CD4-positive, alpha-beta T cell treated with Interleukin-4 for 1 hour (primary cell): Measurements from ENCODE around the gene CDC42BPA.
"Not testable (repeated sequence)": the region's sequence is repeated elsewhere in the genome, so short reads cannot be mapped to it uniquely, and the experiment has no call there.

Experiments
- DNase-seq, 2 donors: peaks; one replicate each; pipeline ENCODE4 v3.0.0-alpha.2; 2020 to 2022

CDC42BPA gene

GRCh38 chr1:227125929-227126545 lies 192.3 kb downstream of the CDC42BPA start:
- no peak for DNase-seq

GRCh38 chr1:227124473-227124872 lies 193.8 kb downstream of the CDC42BPA start:
- no peak for DNase-seq

GRCh38 chr1:227120826-227121225 lies 197.5 kb downstream of the CDC42BPA start:
- no peak for DNase-seq

GRCh38 chr1:227112538-227112937 lies 205.8 kb downstream of the CDC42BPA start:
- no peak for DNase-seq

GRCh38 chr1:227111782-227112181 lies 206.5 kb downstream of the CDC42BPA start:
- no peak for DNase-seq

- not testable (repeated sequence) for DNase-seq
Measured at GRCh38 chr1:227105291-227105690, 213.0 kb downstream of the CDC42BPA start.

GRCh38 chr1:227102056-227102455 lies 216.2 kb downstream of the CDC42BPA start:
- no peak for DNase-seq

- DNase-seq: no peak
Measured at GRCh38 chr1:227094249-227094966, 223.9 kb downstream of the CDC42BPA start.

GRCh38 chr1:227093309-227093708 lies 225.0 kb downstream of the CDC42BPA start:
- DNase-seq: no peak

GRCh38 chr1:227092069-227092468 lies 226.2 kb downstream of the CDC42BPA start:
- no peak for DNase-seq

GRCh38 chr1:227086636-227087035 lies 231.7 kb downstream of the CDC42BPA start:
- no peak for DNase-seq

- no peak for DNase-seq
Measured at GRCh38 chr1:227082999-227083746, 235.1 kb downstream of the CDC42BPA start.

GRCh38 chr1:227077783-227078182 lies 240.5 kb downstream of the CDC42BPA start:
- DNase-seq: no peak

GRCh38 chr1:227073786-227074185 lies 244.5 kb downstream of the CDC42BPA start:
- no peak for DNase-seq

- no peak for DNase-seq
Measured at GRCh38 chr1:227072991-227073390, 245.3 kb downstream of the CDC42BPA start.

GRCh38 chr1:227071895-227072587 lies 246.3 kb downstream of the CDC42BPA start:
- DNase-seq: no peak

- DNase-seq: no peak
Measured at GRCh38 chr1:227070638-227071285, 247.5 kb downstream of the CDC42BPA start.

GRCh38 chr1:227069490-227069889 lies 248.8 kb downstream of the CDC42BPA start:
- no peak for DNase-seq

- DNase-seq: no peak
Measured at GRCh38 chr1:227068883-227069282, 249.4 kb downstream of the CDC42BPA start.

- no peak for DNase-seq
Measured at GRCh38 chr1:227066999-227067398, 251.3 kb downstream of the CDC42BPA start.

GRCh38 chr1:227065311-227065710 lies 253.0 kb downstream of the CDC42BPA start:
- no peak for DNase-seq

- no peak for DNase-seq
Measured at GRCh38 chr1:227062306-227062705, 256.0 kb downstream of the CDC42BPA start.

- DNase-seq: no peak
Measured at GRCh38 chr1:227059076-227059475, 259.2 kb downstream of the CDC42BPA start.
